Activated B cell treated with CpG ODN at 0.5 μM for 24 hours (primary cell): ENCODE data around the gene SMIM8. TPM values are rescaled to one million over a fixed set of nuclear protein-coding genes. Genes with fewer than 3 reads are reported as not detected.

Source experiments
- ATAC-seq: fragments of 200-7000 bp; cut with Tn5 transposase; one replicate; pipeline ENCODE4 v1.10.0; 2021; ENCODE audit warnings: low read depth, mild to moderate bottlenecking, moderate library complexity
- CTCF ChIA-PET: fragments of 350-600 bp; sonication (Branson Sonifier 250); formaldehyde crosslinking; loops from one replicate; lab custom pipeline; 2021; ENCODE audit warnings: antibody characterized with exemption; lab: Charles Lee
- POLR2A ChIA-PET: fragments of 350-600 bp; sonication (Branson Sonifier 250); formaldehyde crosslinking; loops from one replicate; lab custom pipeline; 2021; ENCODE audit warnings: antibody characterized with exemption; lab: Charles Lee
- DNase-seq: peaks from one replicate; pipeline ENCODE4 v3.0.0; 2022
- H3K27ac Mint-ChIP-seq: one replicate; pipeline ENCODE4 v1.8.0; 2020; ENCODE audit warnings: mixed read lengths
- H3K27me3 Mint-ChIP-seq: one replicate; pipeline ENCODE4 v1.8.0; 2021; ENCODE audit warnings: mixed read lengths
- H3K36me3 Mint-ChIP-seq: one replicate; pipeline ENCODE4 v1.8.0; 2021; ENCODE audit warnings: low read depth, mixed read lengths
- H3K4me1 Mint-ChIP-seq: one replicate; pipeline ENCODE4 v1.8.0; 2021; ENCODE audit warnings: mixed read lengths
- H3K4me3 Mint-ChIP-seq: one replicate; pipeline ENCODE4 v1.8.0; 2020; ENCODE audit warnings: mild to moderate bottlenecking, mixed read lengths
- H3K9me3 Mint-ChIP-seq: one replicate; pipeline ENCODE4 v1.8.0; 2020; ENCODE audit warnings: mixed read lengths
- CTCF ChIP-seq: fragments of 200-600 bp; IDR thresholded peaks from one replicate; pipeline ENCODE4 v1.8.0; 2022; ENCODE audit warnings: antibody characterized with exemption, mild to moderate bottlenecking
- intact Hi-C: fragments of 100-400 bp; cut with micrococcal nuclease; formaldehyde crosslinking; loops from one replicate; pipeline ENCODE4 v1.15.1; 2024
- total RNA-seq: library from RNA; stranded (reverse); gene quantifications from 2 replicates; pipeline ENCODE4 v1.2.3, GENCODE V29; 2022

Gene SMIM8
- total RNA-seq, 1 donor from 2014 or later, result 14.4 TPM

- ChIA-PET CTCF (no interaction called here), POLR2A (no interaction called here)
- no peaks in the 10 kb centered on the region for H3K9me3 Mint-ChIP-seq
- peaks cover 14% of the 10 kb centered on the region for H3K4me1 Mint-ChIP-seq
- DNase-seq (no peak), ATAC-seq (no peak)
- no peak for TF ChIP-seq CTCF
- no peaks in the 10 kb centered on the region for H3K27me3 Mint-ChIP-seq
- H3K27ac Mint-ChIP-seq, result no peak overlapping the region
- no peak overlapping the region for H3K4me3 Mint-ChIP-seq
- intact Hi-C loops, result no loop called here
- peaks cover 3% of the 10 kb centered on the region for H3K36me3 Mint-ChIP-seq
Measured at GRCh38 chr6:87376643-87377042, 54.3 kb downstream of the SMIM8 start.

GRCh38 chr6:87378947-87379346 is 56.6 kb downstream of the SMIM8 start:
- POLR2A ChIA-PET, result interaction anchor here (0.6 kb wide), 1 partner anchor 19 kb away, joined by 4 read pairs; no protein-coding TSS in a partner anchor
- CTCF ChIA-PET, result interaction anchor here (0.8 kb wide), 1 partner anchor 103 kb away, joined by 3 read pairs; no protein-coding TSS in a partner anchor
- Mint-ChIP-seq H3K36me3 (no peaks in the 10 kb centered on the region), H3K4me1 (peaks cover 14% of the 10 kb centered on the region), H3K4me3 (peak overlapping the region; percentile 54), H3K27ac (peak overlapping the region; percentile 77), H3K9me3 (no peaks in the 10 kb centered on the region), H3K27me3 (no peaks in the 10 kb centered on the region)
- TF ChIP-seq CTCF, result no peak
- ATAC-seq (peak; percentile 62), DNase-seq (no peak)
- intact Hi-C loops, result no loop called here

GRCh38 chr6:87382861-87383260 is 60.5 kb downstream of the SMIM8 start:
- no peak for TF ChIP-seq CTCF
- Mint-ChIP-seq H3K27me3 (no peaks in the 10 kb centered on the region), H3K4me1 (peaks cover 12% of the 10 kb centered on the region), H3K4me3 (no peak overlapping the region), H3K36me3 (no peaks in the 10 kb centered on the region), H3K27ac (no peak overlapping the region), H3K9me3 (no peaks in the 10 kb centered on the region)
- intact Hi-C loops, result no loop called here
- DNase-seq (no peak), ATAC-seq (no peak)
- POLR2A ChIA-PET, result no interaction called here
- CTCF ChIA-PET, result no interaction called here

- TF ChIP-seq CTCF, result no peak
- Mint-ChIP-seq H3K4me3 (no peak overlapping the region), H3K36me3 (no peaks in the 10 kb centered on the region), H3K27ac (no peak overlapping the region), H3K9me3 (no peaks in the 10 kb centered on the region), H3K27me3 (no peaks in the 10 kb centered on the region), H3K4me1 (peaks cover 2% of the 10 kb centered on the region)
- CTCF ChIA-PET, result no interaction called here
- intact Hi-C loops, result no loop called here
- ATAC-seq (no peak), DNase-seq (no peak)
- POLR2A ChIA-PET, result no interaction called here
Measured at GRCh38 chr6:87384038-87384437, 61.6 kb downstream of the SMIM8 start.

GRCh38 chr6:87384449-87384848 is 62.1 kb downstream of the SMIM8 start:
- intact Hi-C loops, result no loop called here
- Mint-ChIP-seq H3K27me3 (no peaks in the 10 kb centered on the region), H3K4me3 (no peak overlapping the region), H3K4me1 (no peaks in the 10 kb centered on the region), H3K36me3 (no peaks in the 10 kb centered on the region), H3K27ac (no peak overlapping the region), H3K9me3 (no peaks in the 10 kb centered on the region)
- TF ChIP-seq CTCF, result no peak
- CTCF ChIA-PET, result no interaction called here
- DNase-seq (no peak), ATAC-seq (no peak)
- POLR2A ChIA-PET, result no interaction called here
